ENCODE data around the gene LILRB2.
"Not testable (repeated sequence)": the region's sequence is repeated elsewhere in the genome, so short reads cannot be mapped to it uniquely, and the experiment has no call there.

Gene LILRB2

DNA sequence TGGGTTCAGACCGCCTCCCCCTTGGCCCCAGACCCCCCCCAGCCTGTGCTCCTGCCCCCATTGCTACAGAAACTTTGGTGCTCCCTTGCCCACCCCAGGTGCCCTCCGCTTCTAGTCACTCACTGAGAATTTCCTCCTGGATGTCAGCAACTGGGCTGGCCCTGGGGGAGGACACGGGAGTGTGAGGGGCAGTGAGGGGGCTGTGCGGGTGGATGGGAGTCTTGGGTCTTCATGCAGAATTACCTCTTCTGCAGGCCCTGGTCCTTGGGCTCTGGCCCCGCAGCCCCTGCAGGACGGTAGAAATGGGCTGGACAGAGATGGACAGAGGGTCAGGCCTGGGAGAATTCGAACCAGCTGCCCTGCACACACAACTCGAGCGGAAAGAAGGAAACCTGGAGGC lies 28.7 kb downstream of the LILRB2 start:
- H3K4me3 ChIP-seq (ENCODE audit: low read depth, low read length): no peak overlapping the region
- no peak for DNase-seq
- no peaks in the 10 kb centered on the region for H3K4me1 ChIP-seq
- TF ChIP-seq, protein P1, sequence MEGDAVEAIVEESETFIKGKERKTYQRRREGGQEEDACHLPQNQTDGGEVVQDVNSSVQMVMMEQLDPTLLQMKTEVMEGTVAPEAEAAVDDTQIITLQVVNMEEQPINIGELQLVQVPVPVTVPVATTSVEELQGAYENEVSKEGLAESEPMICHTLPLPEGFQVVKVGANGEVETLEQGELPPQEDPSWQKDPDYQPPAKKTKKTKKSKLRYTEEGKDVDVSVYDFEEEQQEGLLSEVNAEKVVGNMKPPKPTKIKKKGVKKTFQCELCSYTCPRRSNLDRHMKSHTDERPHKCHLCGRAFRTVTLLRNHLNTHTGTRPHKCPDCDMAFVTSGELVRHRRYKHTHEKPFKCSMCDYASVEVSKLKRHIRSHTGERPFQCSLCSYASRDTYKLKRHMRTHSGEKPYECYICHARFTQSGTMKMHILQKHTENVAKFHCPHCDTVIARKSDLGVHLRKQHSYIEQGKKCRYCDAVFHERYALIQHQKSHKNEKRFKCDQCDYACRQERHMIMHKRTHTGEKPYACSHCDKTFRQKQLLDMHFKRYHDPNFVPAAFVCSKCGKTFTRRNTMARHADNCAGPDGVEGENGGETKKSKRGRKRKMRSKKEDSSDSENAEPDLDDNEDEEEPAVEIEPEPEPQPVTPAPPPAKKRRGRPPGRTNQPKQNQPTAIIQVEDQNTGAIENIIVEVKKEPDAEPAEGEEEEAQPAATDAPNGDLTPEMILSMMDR (IDR thresholded peaks at IDR 0.05; ENCODE audit: low read depth, low read length): no peak
- peaks cover 81% of the 10 kb centered on the region for H3K27me3 ChIP-seq
- no peaks in the 10 kb centered on the region for H3K36me3 ChIP-seq
- no peaks in the 10 kb centered on the region for H3K9me3 ChIP-seq

DNA sequence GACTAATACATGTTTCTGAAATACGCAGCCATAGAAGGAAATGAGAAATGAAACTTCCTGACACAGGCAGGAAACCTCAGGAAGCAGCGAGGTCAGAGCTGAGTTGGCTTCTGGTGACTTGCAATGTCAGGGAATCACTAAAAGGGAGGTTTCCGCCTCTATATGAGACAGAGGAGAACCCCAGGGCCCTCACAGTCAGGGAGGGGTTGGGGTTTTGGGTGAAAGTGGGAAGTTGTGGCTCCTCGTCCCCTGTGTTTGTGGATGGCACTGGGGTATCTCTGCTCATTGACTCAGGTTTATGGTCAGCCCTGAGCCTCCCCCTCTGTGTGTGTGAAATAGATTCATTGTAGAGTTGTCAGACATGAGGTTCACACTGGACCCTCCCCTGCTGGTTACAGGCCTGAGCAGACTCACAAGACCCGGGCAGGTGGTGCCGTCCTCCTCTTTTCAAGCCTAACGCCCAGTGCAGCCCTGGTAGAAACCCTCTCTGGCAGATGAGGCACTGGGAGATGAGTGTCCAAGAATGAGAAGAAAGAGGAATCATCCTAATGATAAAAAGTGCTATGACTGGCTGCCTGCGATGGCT lies 32.8 kb downstream of the LILRB2 start:
- H3K36me3 ChIP-seq: no peaks in the 10 kb centered on the region
- peaks cover 57% of the 10 kb centered on the region for H3K27me3 ChIP-seq
- H3K9me3 ChIP-seq: no peaks in the 10 kb centered on the region
- no peaks in the 10 kb centered on the region for H3K4me1 ChIP-seq
- no peak overlapping the region for H3K4me3 ChIP-seq (ENCODE audit: low read depth, low read length)
- TF ChIP-seq, protein P1 (IDR thresholded peaks at IDR 0.05; ENCODE audit: low read depth, low read length): no peak
- DNase-seq: no peak

DNA sequence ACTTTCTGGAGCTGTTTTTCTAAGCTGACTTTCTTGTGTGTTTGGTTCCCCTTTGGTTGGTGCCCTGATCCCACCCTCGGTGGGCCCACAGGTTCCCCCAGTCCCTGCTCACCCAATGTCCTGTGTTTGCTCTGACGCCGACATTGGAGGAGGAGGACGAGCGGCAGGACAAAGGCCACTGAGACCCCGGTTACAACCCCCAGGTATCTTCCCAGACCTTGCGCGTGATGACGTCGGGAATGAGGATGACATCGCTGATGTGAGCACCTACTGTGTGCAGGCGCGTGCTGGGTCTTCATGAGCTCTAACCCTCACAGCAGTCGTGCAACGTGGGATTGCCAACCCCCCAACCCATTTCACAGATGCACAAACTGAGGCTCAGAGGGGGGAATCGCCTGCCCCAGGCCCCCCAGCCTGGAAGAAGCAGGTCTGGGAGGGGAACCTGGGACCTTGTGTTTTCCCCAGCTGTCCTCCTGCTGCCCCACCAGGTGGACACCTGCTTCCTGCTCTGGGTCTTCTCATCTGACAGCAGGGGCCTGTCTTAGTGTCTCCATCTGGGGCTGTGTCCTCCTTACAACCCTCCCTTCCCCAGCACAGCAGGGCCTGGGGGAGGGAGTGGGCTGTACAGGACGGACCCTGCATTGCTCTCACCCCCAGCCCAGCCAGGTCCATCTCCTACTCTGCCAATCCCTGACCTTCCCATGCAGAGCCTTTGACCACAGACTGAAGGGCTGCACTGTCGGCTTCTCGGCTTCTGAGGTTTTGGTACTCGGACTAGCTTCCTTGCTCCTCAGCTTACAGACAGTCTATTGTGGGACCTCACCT lies 33.6 kb downstream of the LILRB2 start:
- Histone ChIP-seq H3K9me3 (no peaks in the 10 kb centered on the region), H3K27me3 (peaks cover 49% of the 10 kb centered on the region), H3K4me1 (no peaks in the 10 kb centered on the region), H3K36me3 (no peaks in the 10 kb centered on the region), H3K4me3 (ENCODE audit: low read depth, low read length) (no peak overlapping the region)
- DNase-seq: no peak
- TF ChIP-seq, protein P1 (IDR thresholded peaks at IDR 0.05; ENCODE audit: low read depth, low read length): no peak

DNA sequence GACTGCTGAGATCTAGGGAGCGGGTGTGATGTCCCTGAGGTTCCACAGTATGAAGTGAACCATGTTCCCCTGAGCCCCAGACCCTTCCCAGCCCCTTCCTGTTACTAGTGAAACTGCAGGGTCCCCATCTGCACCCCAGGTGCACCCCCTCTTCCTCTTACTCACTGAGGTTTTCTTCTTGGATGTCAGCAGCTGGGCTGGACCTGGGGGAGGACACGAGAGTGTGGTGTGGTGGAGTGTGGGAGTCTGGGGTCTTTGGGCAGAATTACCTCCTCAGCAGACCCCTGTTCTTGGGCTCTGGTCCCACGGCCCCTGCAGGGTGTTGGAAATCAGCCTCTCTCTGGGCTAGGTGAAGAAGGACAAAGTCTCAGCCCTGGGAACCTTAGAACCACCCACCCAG lies 35.0 kb downstream of the LILRB2 start:
- Histone ChIP-seq H3K9me3 (no peaks in the 10 kb centered on the region), H3K27me3 (peaks cover 44% of the 10 kb centered on the region), H3K4me3 (ENCODE audit: low read depth, low read length) (no peak overlapping the region), H3K4me1 (no peaks in the 10 kb centered on the region), H3K36me3 (no peaks in the 10 kb centered on the region)
- DNase-seq: no peak
- TF ChIP-seq, protein P1 (IDR thresholded peaks at IDR 0.05; ENCODE audit: low read depth, low read length): no peak

DNA sequence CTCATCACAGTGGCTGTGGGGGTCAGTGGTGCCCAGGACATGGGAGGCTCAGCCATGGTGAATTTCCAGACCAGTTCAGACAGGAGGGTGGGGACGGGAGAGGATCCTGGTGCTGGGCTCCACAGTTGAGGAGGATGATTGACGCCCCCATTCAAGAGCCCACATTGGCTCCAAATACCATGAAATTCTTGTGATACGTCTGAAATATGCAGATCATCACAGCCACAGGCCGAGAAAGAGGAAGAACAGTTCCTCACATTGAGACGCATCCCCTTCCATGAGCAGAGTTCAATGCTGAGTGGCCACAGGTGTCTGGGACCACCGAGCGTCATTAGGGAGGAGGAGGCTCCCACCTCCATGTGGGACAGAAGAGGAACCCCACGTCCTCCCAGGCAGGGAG lies 37.1 kb downstream of the LILRB2 start:
- H3K4me3 ChIP-seq (ENCODE audit: low read depth, low read length); H3K9me3 ChIP-seq; H3K36me3 ChIP-seq; H3K4me1 ChIP-seq; DNase-seq: not testable (repeated sequence)
- peaks cover 39% of the 10 kb centered on the region for H3K27me3 ChIP-seq

DNA sequence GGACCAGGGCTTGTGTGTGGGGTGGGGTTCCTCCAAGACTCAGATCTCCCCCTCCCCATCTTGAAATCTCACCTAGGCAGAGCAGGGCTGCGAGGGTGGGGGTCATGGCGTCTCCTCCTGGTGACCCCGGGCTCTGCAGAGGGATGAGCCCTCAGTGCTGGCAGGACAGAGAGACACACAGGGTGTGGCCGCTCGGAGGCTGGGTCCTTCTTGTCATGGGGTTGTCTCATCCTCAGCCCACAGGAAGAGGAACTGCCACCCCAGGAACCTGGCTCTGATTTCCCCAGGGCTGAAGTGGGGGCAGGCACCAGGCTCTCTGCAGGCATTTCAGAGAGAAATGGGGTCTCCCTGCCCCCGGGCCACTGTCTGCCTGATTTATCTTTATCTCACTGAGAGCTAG lies 38.3 kb downstream of the LILRB2 start, which contains the start of gene LILRA6:
TSS of gene LILRA6 (minus strand) at position 145 of the 400 bp plus-strand sequence.
- not testable (repeated sequence) for H3K4me1 ChIP-seq; DNase-seq; H3K4me3 ChIP-seq (ENCODE audit: low read depth, low read length); H3K36me3 ChIP-seq; H3K9me3 ChIP-seq
- H3K27me3 ChIP-seq: peaks cover 40% of the 10 kb centered on the region

DNA sequence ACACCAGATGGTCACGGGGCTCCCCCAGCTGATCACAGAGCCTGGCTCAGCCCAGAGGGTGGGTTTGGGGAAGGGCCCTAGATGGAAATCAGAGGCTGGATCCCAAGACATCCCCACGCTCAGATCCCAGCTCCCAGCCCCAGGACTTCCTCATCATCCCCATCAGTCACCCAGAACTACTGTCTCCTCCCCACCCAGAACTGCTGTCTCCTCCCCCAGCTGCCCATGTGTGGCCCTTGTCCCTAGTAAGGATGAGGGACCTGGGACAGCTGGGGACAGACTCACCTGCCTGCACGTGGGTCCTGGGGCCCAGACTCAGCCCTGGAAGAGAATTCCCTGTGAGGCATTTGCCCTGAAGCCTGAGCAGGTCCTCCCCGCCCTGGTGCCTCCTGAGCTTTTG lies 38.7 kb downstream of the LILRB2 start:
- DNase-seq; H3K4me1 ChIP-seq; H3K36me3 ChIP-seq; H3K4me3 ChIP-seq (ENCODE audit: low read depth, low read length); H3K9me3 ChIP-seq: not testable (repeated sequence)
- peaks cover 40% of the 10 kb centered on the region for H3K27me3 ChIP-seq

DNA sequence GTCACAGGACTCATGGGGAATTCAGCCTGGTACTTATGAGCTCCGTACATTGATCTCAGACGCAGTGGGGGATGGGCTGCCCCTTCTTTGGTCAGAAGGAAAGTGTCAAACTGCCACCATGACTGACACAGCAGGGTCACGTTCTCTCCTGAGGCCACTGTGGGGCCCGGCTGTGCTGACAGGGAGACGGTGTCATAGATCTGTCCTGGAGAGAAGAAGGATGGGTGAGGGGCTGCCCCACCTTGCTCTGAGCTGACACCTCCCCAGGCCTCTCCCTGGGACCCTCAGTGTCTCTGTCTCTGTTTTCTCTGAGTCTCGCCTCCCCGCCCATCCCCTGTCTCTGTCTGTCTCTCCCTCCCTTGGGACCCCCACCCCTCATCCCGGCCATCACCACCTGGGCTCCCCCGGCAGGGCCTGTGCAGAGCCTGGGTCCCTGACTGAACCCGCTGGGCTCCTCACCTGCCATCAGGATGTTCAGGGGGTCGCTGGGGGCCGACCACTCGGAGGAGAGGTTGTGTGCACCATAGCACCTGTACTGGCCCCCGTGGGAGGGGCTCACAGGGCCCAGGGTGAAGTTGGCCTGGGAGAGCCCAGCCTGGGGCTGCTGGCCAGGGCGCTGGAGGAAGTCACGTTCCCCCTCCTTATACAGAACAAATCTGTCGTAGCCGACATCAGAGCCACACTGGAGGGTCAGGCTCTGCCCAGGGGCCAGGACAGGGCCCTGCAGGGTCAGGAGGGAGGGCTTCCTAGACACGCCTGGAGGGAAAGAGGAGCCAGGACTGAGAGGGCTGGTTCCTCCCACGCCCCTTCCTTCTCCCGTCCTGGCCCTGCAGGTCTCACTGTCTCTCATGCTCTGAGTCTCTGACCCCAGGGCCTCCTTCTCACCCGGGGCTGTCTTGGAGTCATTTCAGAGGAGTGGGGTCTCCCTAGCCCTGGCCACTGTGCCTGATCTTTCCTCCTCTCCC lies 40.3 kb downstream of the LILRB2 start:
- not testable (repeated sequence) for H3K4me3 ChIP-seq (ENCODE audit: low read depth, low read length)

DNA sequence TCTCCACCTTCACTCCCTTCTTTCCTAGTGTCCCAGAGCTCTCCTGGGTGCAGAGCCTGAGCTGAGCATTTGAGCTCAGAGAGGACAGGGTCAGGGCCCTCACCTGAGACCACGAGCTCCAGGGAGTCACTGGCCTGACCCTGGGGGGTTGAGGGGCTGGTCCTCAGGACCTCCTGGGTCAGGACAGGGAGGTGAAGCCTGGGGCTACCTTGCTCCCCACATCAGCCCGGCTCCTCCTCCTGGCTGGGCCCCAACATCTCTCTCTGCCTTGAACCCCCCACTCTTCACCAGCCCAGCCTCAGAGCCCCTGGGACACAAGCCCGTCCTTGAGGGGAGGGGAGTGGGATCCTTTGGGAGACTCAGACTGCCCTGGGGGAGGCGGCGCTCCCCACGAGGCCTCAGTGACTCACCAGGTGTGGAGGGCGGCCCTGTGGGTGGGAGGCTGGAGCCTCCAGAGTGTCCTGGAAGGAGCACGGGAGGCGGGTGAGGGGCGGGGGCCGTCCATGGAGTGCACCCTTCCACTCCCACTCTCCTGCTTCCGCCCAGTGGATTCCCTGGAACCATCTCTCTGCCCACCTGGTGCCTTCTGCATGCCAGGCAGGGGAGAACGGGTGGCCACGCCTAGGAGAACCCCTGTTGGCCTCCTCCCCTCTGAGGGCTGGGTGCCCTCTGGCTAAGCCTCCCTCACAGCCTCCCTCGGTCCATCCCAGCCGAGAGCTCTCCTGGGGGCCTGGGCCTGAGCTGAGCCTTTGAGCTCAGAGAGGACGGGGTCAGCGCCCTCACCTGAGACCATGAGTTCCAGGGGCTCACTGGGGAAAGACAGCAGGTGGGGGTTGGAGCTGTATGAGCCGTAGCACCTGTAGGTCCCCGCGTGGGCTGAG lies 41.2 kb downstream of the LILRB2 start:
- H3K4me3 ChIP-seq (ENCODE audit: low read depth, low read length); DNase-seq; H3K9me3 ChIP-seq; H3K4me1 ChIP-seq; H3K36me3 ChIP-seq: not testable (repeated sequence)
- H3K27me3 ChIP-seq: peaks cover 35% of the 10 kb centered on the region

More for the DNA sequence above, 40.3 kb downstream of the LILRB2 start:
- not testable (repeated sequence) for H3K4me1 ChIP-seq, H3K9me3 ChIP-seq, H3K36me3 ChIP-seq, DNase-seq
- H3K27me3 ChIP-seq: peaks cover 38% of the 10 kb centered on the region

All from BE2C (cell line).